Keratinocyte (primary cell): Measurements from ENCODE around the gene KRTAP6-2. TPM values are rescaled to one million over a fixed set of nuclear protein-coding genes. Genes with fewer than 3 reads are reported as not detected.

Experiments used
- DNase-seq: peaks from one replicate; pipeline ENCODE4 v3.0.0-alpha.2; 2011; ENCODE audit warnings: low read depth, missing footprints, low spot score
- FAIRE-seq: peaks from 2 replicates; lab custom pipeline; 2011; peaks lifted over from hg19 to GRCh38; lab: Jason Lieb, UNC
- H2AFZ ChIP-seq: 2 replicates; pipeline ENCODE4 v1.6.0; 2012; ENCODE audit warnings: low read length, control low read depth, inconsistent platforms; ENCODE audit not compliant: control insufficient read depth
- H3K27ac ChIP-seq: 2 replicates; pipeline ENCODE4 v1.5.1; 2011; ENCODE audit warnings: low read length; ENCODE audit not compliant: control insufficient read depth, insufficient read depth
- H3K27me3 ChIP-seq: 3 replicates; pipeline ENCODE4 v1.6.0; 2011; ENCODE audit warnings: low read length; ENCODE audit not compliant: control insufficient read depth, insufficient read depth; ENCODE audit errors: extremely low read depth
- H3K36me3 ChIP-seq, 2 experiments: 2 replicates in 1 of 2; 3 replicates in 1 of 2; pipeline ENCODE4 v1.5.1; 2011; ENCODE audit warnings: low read length in 2 of 2, mild to moderate bottlenecking in 1 of 2; ENCODE audit not compliant: control insufficient read depth in 2 of 2, insufficient read depth in 2 of 2; ENCODE audit errors: extremely low read depth in 1 of 2
- H3K4me1 ChIP-seq: 3 replicates; pipeline ENCODE4 v1.5.1; 2011; ENCODE audit warnings: low read length; ENCODE audit not compliant: control insufficient read depth, insufficient read depth; ENCODE audit errors: extremely low read depth
- H3K4me2 ChIP-seq: 3 replicates; pipeline ENCODE4 v1.6.0; 2011; ENCODE audit warnings: low read depth, low read length; ENCODE audit not compliant: control insufficient read depth, insufficient read depth; ENCODE audit errors: extremely low read depth
- H3K4me3 ChIP-seq, 3 experiments: fragments of 200-600 bp in 1 of 3; sonication (generic) in 1 of 3; 2 replicates in 2 of 3; 3 replicates in 1 of 3; pipeline ENCODE4 v1.5.1; 2011 to 2016; ENCODE audit warnings: low read length in 3 of 3, mild to moderate bottlenecking in 3 of 3, control low read depth in 2 of 3, inconsistent platforms in 1 of 3, low read depth in 1 of 3, mixed read lengths in 1 of 3, mixed run types in 1 of 3, moderate library complexity in 1 of 3; ENCODE audit not compliant: control insufficient read depth in 2 of 3, insufficient read depth in 2 of 3; ENCODE audit errors: extremely low read depth in 1 of 3
- H3K79me2 ChIP-seq: 2 replicates; pipeline ENCODE4 v1.6.0; 2012; ENCODE audit warnings: low read length; ENCODE audit not compliant: control insufficient read depth, insufficient read depth
- H3K9ac ChIP-seq: 3 replicates; pipeline ENCODE4 v1.6.0; 2011; ENCODE audit warnings: low read length; ENCODE audit not compliant: control insufficient read depth, insufficient read depth; ENCODE audit errors: extremely low read depth
- H3K9me1 ChIP-seq: 3 replicates; pipeline ENCODE4 v1.6.0; 2011; ENCODE audit warnings: low read length; ENCODE audit not compliant: control insufficient read depth, insufficient read depth; ENCODE audit errors: extremely low read depth
- H3K9me3 ChIP-seq: 2 replicates; pipeline ENCODE4 v1.5.1; 2012; ENCODE audit warnings: low read depth, low read length; ENCODE audit not compliant: control insufficient read depth
- H4K20me1 ChIP-seq: 3 replicates; pipeline ENCODE4 v1.6.0; 2011; ENCODE audit warnings: low read length; ENCODE audit not compliant: control insufficient read depth, insufficient read depth; ENCODE audit errors: extremely low read depth
- CTCF ChIP-seq, 3 experiments: IDR thresholded peaks in 1 of 3; conservative IDR thresholded peaks in 1 of 3; optimal IDR thresholded peaks in 1 of 3; 2 replicates in 2 of 3; 3 replicates in 1 of 3; pipeline versions ENCODE3 to v1.5.1; 2011; ENCODE audit warnings: low read length in 3 of 3, mild to moderate bottlenecking in 3 of 3, moderate library complexity in 2 of 3, control low read depth in 1 of 3, inconsistent platforms in 1 of 3; ENCODE audit not compliant: insufficient read depth in 2 of 3; ENCODE audit errors: extremely low read depth in 1 of 3
- EZH2 ChIP-seq: IDR thresholded peaks from one replicate; pipeline ENCODE4 v1.6.1; 2012; ENCODE audit warnings: inconsistent platforms, mild to moderate bottlenecking, low read length, moderate library complexity
- dilution Hi-C: fragments of 300-500 bp; cut with MboI; formaldehyde crosslinking; loops from one replicate; pipeline ENCODE4 v1.7.0; 2020; ENCODE audit warnings: low sequenced_read_pairs; ENCODE audit not compliant: extremely low pct_ligation_motif_present
- polyA plus RNA-seq, 5 experiments: library from polyadenylated mRNA; depleted of rRNA in 3 of 5; stranded (reverse) in 3 of 5; stranded (forward) in 1 of 5; unstranded in 1 of 5; fragments of >200 nt; gene quantifications; 1 replicate in 1 of 5; 2 replicates in 3 of 5; 3 replicates in 1 of 5; pipeline versions ENCODE4 v1.2.1 to v1.2.3, GENCODE V29; 2011 to 2012; ENCODE audit warnings: missing spikeins in 2 of 5, low read depth in 1 of 5, low replicate concordance in 1 of 5

Gene KRTAP6-2
- polyA plus RNA-seq, 1 donor (not counting 4 experiments of a cell fraction or from before 2014, with no cell fraction given), result not detected

GRCh38 chr21:30613836-30614235 lies 15.1 kb upstream of the KRTAP6-2 start, which contains the start of gene KRTAP6-1:
Gene KRTAP6-1 (minus strand): TSS chr21:30613930. CDS start chr21:30613904, 26 bp downstream.
- Histone ChIP-seq H3K9me1 (no peaks in the 10 kb centered on the region), H3K27ac (no peak within 1 kb of the TSS), H3K79me2 (no peaks in the 10 kb centered on the region), H4K20me1 (no peaks in the 10 kb centered on the region), H3K4me1 (no peaks in the 10 kb centered on the region), H3K9ac (no peak within 1 kb of the TSS), H3K9me3 (no peaks in the 10 kb centered on the region), H3K36me3 (no peaks in the 10 kb centered on the region), H3K4me2 (no peak within 1 kb of the TSS), H3K27me3 (no peaks in the 10 kb centered on the region), H3K4me3 (no peak within 1 kb of the TSS), H2AFZ (no peak within 1 kb of the TSS)
- no peak for FAIRE-seq
- dilution Hi-C loops, result no loop called here
- TF ChIP-seq EZH2, result no peak
- TF ChIP-seq CTCF (optimal IDR thresholded peaks at IDR 0.05 in 1 of 3, IDR thresholded peaks at IDR 0.05 in 1 of 3, conservative IDR thresholded peaks at IDR 0.05 in 1 of 3; ENCODE audit: extremely low read depth in 1 of 3, insufficient read depth in 2 of 3, low read length in 3 of 3), result no peak
- no peak for DNase-seq

- H3K27ac ChIP-seq, result no peak overlapping the region
- dilution Hi-C loops, result no loop called here
Observed at GRCh38 chr21:30612132-30612531, 13.4 kb upstream of the KRTAP6-2 start.

More at GRCh38 chr21:30612132-30612531, 13.4 kb upstream of the KRTAP6-2 start:
- Histone ChIP-seq H3K9me3 (no peaks in the 10 kb centered on the region), H3K4me3 (no peak overlapping the region), H3K27me3 (no peaks in the 10 kb centered on the region), H3K9me1 (no peaks in the 10 kb centered on the region), H3K36me3 (no peaks in the 10 kb centered on the region), H4K20me1 (no peaks in the 10 kb centered on the region), H2AFZ (no peak overlapping the region), H3K4me2 (no peak overlapping the region), H3K4me1 (no peaks in the 10 kb centered on the region), H3K9ac (no peak overlapping the region), H3K79me2 (no peaks in the 10 kb centered on the region)
- no peak for FAIRE-seq
- DNase-seq, result no peak
- TF ChIP-seq EZH2, result no peak
- no peak for TF ChIP-seq CTCF (optimal IDR thresholded peaks at IDR 0.05 in 1 of 3, IDR thresholded peaks at IDR 0.05 in 1 of 3, conservative IDR thresholded peaks at IDR 0.05 in 1 of 3; ENCODE audit: extremely low read depth in 1 of 3, insufficient read depth in 2 of 3, low read length in 3 of 3)
